Measurements from ENCODE around the gene KLHL29.
A peak's percentile ranks its signal among the peaks of the same experiment; 100 is the strongest.

KLHL29 gene

GRCh38 chr2:23519334-23519651 lies 134.3 kb downstream of the KLHL29 start:
- H3K27ac ChIP-seq = no peak overlapping the region
- no peak overlapping the region for H3K4me3 ChIP-seq

GRCh38 chr2:23520256-23520655 lies 135.3 kb downstream of the KLHL29 start:
- Histone ChIP-seq H3K4me3 (no peak overlapping the region), H3K27ac (no peak overlapping the region)

- H3K27ac ChIP-seq = no peak overlapping the region
- no peak overlapping the region for H3K4me3 ChIP-seq
These were observed 136.1 kb downstream of the KLHL29 start for GRCh38 chr2:23521060-23521459.

GRCh38 chr2:23522726-23523372 lies 137.9 kb downstream of the KLHL29 start:
- Histone ChIP-seq H3K4me3 (no peak overlapping the region), H3K27ac (no peak overlapping the region)

GRCh38 chr2:23523373-23524260 lies 138.6 kb downstream of the KLHL29 start:
- Histone ChIP-seq H3K27ac (peak overlapping the region in 10 of 21 experiments; percentile 9 to 64 (median 38)), H3K4me3 (no peak overlapping the region)

GRCh38 chr2:23524261-23524706 lies 139.3 kb downstream of the KLHL29 start:
- Histone ChIP-seq H3K4me3 (no peak overlapping the region), H3K27ac (peak overlapping the region in 12 of 21 experiments; percentile 9 to 64 (median 32))

GRCh38 chr2:23525137-23525765 lies 140.3 kb downstream of the KLHL29 start:
- H3K4me3 ChIP-seq = no peak overlapping the region
- peak overlapping the region in 7 of 21 experiments; percentile 18 to 64 (median 35) for H3K27ac ChIP-seq

GRCh38 chr2:23526114-23526513 lies 141.1 kb downstream of the KLHL29 start:
- Histone ChIP-seq H3K27ac (no peak overlapping the region), H3K4me3 (no peak overlapping the region)

- Histone ChIP-seq H3K27ac (no peak overlapping the region), H3K4me3 (no peak overlapping the region)
These were observed 142.1 kb downstream of the KLHL29 start for GRCh38 chr2:23526835-23527790.

- Histone ChIP-seq H3K4me3 (no peak overlapping the region), H3K27ac (no peak overlapping the region)
These were observed 143.2 kb downstream of the KLHL29 start for GRCh38 chr2:23528171-23528570.

GRCh38 chr2:23528690-23529089 lies 143.7 kb downstream of the KLHL29 start:
- Histone ChIP-seq H3K4me3 (no peak overlapping the region), H3K27ac (no peak overlapping the region)

GRCh38 chr2:23529659-23530058 lies 144.7 kb downstream of the KLHL29 start:
- no peak overlapping the region for H3K27ac ChIP-seq

GRCh38 chr2:23530206-23530908 lies 145.4 kb downstream of the KLHL29 start:
- H3K27ac ChIP-seq = no peak overlapping the region

More at GRCh38 chr2:23529659-23530058, 144.7 kb downstream of the KLHL29 start:
- H3K4me3 ChIP-seq = no peak overlapping the region

GRCh38 chr2:23530909-23531276 lies 145.9 kb downstream of the KLHL29 start:
- Histone ChIP-seq H3K27ac (no peak overlapping the region), H3K4me3 (no peak overlapping the region)

More at GRCh38 chr2:23530206-23530908, 145.4 kb downstream of the KLHL29 start:
- no peak overlapping the region for H3K4me3 ChIP-seq

- H3K27ac ChIP-seq = no peak overlapping the region
- no peak overlapping the region for H3K4me3 ChIP-seq
These were observed 146.3 kb downstream of the KLHL29 start for GRCh38 chr2:23531280-23531679.

- Histone ChIP-seq H3K4me3 (no peak overlapping the region), H3K27ac (peak overlapping the region in 9 of 21 experiments; percentile 0 to 66 (median 51))
These were observed 146.9 kb downstream of the KLHL29 start for GRCh38 chr2:23531881-23532280.

- H3K27ac ChIP-seq = peak overlapping the region in 14 of 21 experiments; percentile 0 to 66 (median 17)
These were observed 147.7 kb downstream of the KLHL29 start for GRCh38 chr2:23532391-23533337.

GRCh38 chr2:23533338-23533695 lies 148.3 kb downstream of the KLHL29 start:
- peak overlapping the region in 1 of 7 experiments; percentile 6 for H3K4me3 ChIP-seq
- peak overlapping the region in 4 of 21 experiments; percentile 51 to 66 (median 58) for H3K27ac ChIP-seq

More at GRCh38 chr2:23532391-23533337, 147.7 kb downstream of the KLHL29 start:
- peak overlapping the region in 3 of 7 experiments; percentile 4 to 9 (median 6) for H3K4me3 ChIP-seq
